Upper lobe of left lung (tissue), 4 donors: ENCODE data around the gene DHRS2.

Experiments used
- POLR2A ChIP-seq, 4 donors: fragments of 450-650 bp; IDR thresholded peaks; one replicate each; pipeline ENCODE4 v1.5.1; 2016 to 2017; ENCODE audit warnings: antibody characterized with exemption in 4 of 4, mild to moderate bottlenecking in 2 of 4
- TF ChIP-seq, protein P1 (sequence below), 6 experiments: fragments of 450-650 bp in 4 of 6; fragments of 200-600 bp in 2 of 6; sonication (generic) in 2 of 6; IDR thresholded peaks; one replicate each; pipeline ENCODE4 v1.5.1; 2016 to 2019; ENCODE audit warnings: antibody characterized with exemption in 6 of 6

DNA sequence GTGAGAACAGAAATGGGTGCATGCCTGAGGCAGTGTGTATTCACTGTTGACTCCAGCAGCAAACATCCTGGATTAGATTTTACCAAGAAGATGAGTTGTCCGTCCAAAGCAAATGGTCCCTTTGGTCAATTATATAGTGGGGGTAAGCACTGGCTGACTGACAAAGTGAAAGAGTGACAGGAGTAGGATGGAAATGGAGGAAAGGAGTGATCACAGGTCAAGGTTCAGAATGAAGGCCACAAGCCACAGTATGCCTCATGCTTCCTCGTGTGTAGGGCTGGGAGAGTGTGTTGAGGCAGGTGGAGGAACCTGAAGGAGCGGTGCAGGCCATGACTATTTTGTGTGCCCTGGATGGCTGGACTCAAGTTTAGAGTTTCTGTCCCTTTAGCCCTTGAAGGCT lies 14.3 kb downstream of the DHRS2 start:
- TF ChIP-seq, protein P1, sequence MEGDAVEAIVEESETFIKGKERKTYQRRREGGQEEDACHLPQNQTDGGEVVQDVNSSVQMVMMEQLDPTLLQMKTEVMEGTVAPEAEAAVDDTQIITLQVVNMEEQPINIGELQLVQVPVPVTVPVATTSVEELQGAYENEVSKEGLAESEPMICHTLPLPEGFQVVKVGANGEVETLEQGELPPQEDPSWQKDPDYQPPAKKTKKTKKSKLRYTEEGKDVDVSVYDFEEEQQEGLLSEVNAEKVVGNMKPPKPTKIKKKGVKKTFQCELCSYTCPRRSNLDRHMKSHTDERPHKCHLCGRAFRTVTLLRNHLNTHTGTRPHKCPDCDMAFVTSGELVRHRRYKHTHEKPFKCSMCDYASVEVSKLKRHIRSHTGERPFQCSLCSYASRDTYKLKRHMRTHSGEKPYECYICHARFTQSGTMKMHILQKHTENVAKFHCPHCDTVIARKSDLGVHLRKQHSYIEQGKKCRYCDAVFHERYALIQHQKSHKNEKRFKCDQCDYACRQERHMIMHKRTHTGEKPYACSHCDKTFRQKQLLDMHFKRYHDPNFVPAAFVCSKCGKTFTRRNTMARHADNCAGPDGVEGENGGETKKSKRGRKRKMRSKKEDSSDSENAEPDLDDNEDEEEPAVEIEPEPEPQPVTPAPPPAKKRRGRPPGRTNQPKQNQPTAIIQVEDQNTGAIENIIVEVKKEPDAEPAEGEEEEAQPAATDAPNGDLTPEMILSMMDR (IDR thresholded peaks at IDR 0.05), result no peak
- TF ChIP-seq POLR2A (IDR thresholded peaks at IDR 0.05), result no peak
